K562 (cell line): ENCODE measurements around the gene FYB1. TPM values are rescaled to one million over a fixed set of nuclear protein-coding genes. Genes with fewer than 3 reads are reported as not detected.

ENCODE experiments used
- HDAC2 ChIP-seq: fragments of 450-650 bp; IDR thresholded peaks from 2 replicates; pipeline ENCODE4 v1.6.1; 2016; ENCODE audit warnings: mild to moderate bottlenecking
- HDAC3 ChIP-seq: fragments of 450-650 bp; IDR thresholded peaks from 2 replicates; pipeline ENCODE4 v1.6.1; 2018; ENCODE audit warnings: borderline replicate concordance, mild to moderate bottlenecking, moderate library complexity; ENCODE audit not compliant: partially characterized antibody
- IFI16 ChIP-seq: fragments of 250-450 bp; sonication (Bioruptor Pico); IDR thresholded peaks from 2 replicates; pipeline ENCODE4 v2.1.2; 2022; ENCODE audit warnings: mild to moderate bottlenecking, inconsistent platforms
- NONO ChIP-seq, 2 experiments: fragments of 200-400 bp in 1 of 2; fragments of 450-650 bp in 1 of 2; formaldehyde crosslinking in 1 of 2; IDR thresholded peaks; 2 replicates each; pipeline ENCODE4 v1.6.1; 2017; ENCODE audit warnings: low read depth in 2 of 2, mild to moderate bottlenecking in 2 of 2, moderate library complexity in 2 of 2, low read length in 1 of 2
- NRF1 ChIP-seq, 2 experiments: fragments of 450-650 bp; IDR thresholded peaks in 1 of 2; conservative IDR thresholded peaks in 1 of 2; 2 replicates each; pipeline ENCODE4 v1.6.1; 2014; ENCODE audit warnings: mild to moderate bottlenecking in 2 of 2
- RBM25 ChIP-seq: fragments of 200-400 bp; formaldehyde crosslinking; IDR thresholded peaks from 2 replicates; pipeline ENCODE4 v1.6.1; 2018; ENCODE audit warnings: low read length, low read depth, moderate library complexity; ENCODE audit not compliant: severe bottlenecking
- RFX7 ChIP-seq: fragments of 250-450 bp; sonication (Bioruptor Pico); IDR thresholded peaks from 2 replicates; pipeline ENCODE4 v1.5.1; 2021; ENCODE audit warnings: mild to moderate bottlenecking
- RNF2 ChIP-seq: sonication (generic); IDR thresholded peaks from 2 replicates; pipeline ENCODE4 v1.6.1; 2016
- SIRT6 ChIP-seq: IDR thresholded peaks from one replicate; pipeline ENCODE4 v1.6.1; 2012; ENCODE audit warnings: low read depth, mild to moderate bottlenecking, control low read depth, inconsistent platforms, low read length, moderate library complexity
- SMARCC2 ChIP-seq: fragments of 450-650 bp; IDR thresholded peaks from 2 replicates; pipeline ENCODE4 v1.6.1; 2017; ENCODE audit warnings: antibody characterized with exemption, moderate library complexity, mild to moderate bottlenecking, low read depth
- SMARCE1 ChIP-seq: fragments of 450-650 bp; IDR thresholded peaks from 2 replicates; pipeline ENCODE4 v1.7.1; 2016; ENCODE audit warnings: mild to moderate bottlenecking
- SNRNP70 ChIP-seq: fragments of 200-400 bp; formaldehyde crosslinking; optimal IDR thresholded peaks from 2 replicates; pipeline ENCODE3; 2017; ENCODE audit warnings: low read depth, low read length
- STAT5A ChIP-seq: IDR thresholded peaks from 2 replicates; pipeline ENCODE4 v1.6.1; 2012; ENCODE audit warnings: low read length, inconsistent platforms, borderline replicate concordance
- TCF3 ChIP-seq: sonication (generic); formaldehyde crosslinking; IDR thresholded peaks from 2 replicates; pipeline ENCODE4 v1.4.0; 2020; ENCODE audit warnings: mild to moderate bottlenecking, missing genetic modification reagents
- TCFL5 ChIP-seq: fragments of 250-450 bp; sonication (Bioruptor Pico); conservative IDR thresholded peaks from 2 replicates; pipeline ENCODE4 v1.6.1; 2021; ENCODE audit warnings: mild to moderate bottlenecking, moderate library complexity, matching md5 sums
- ZBTB8A ChIP-seq: fragments of 450-650 bp; IDR thresholded peaks from 2 replicates; pipeline ENCODE4 v1.6.1; 2018; ENCODE audit warnings: mild to moderate bottlenecking, moderate library complexity; ENCODE audit not compliant: partially characterized antibody
- ZNF140 ChIP-seq: fragments of 250-450 bp; sonication (Bioruptor Pico); IDR thresholded peaks from 2 replicates; pipeline ENCODE4 v1.8.0; 2021; ENCODE audit warnings: moderate library complexity, mild to moderate bottlenecking, inconsistent platforms
- ZNF146 ChIP-seq: IDR thresholded peaks from one replicate; pipeline ENCODE4 v1.6.1; 2018; ENCODE audit warnings: missing compliant biosample characterization; ENCODE audit not compliant: unreplicated experiment
- ZNF253 ChIP-seq: fragments of 250-450 bp; sonication (Bioruptor Pico); conservative IDR thresholded peaks from 2 replicates; pipeline ENCODE4 v1.6.1; 2021; ENCODE audit warnings: mild to moderate bottlenecking
- ZNF354B ChIP-seq: fragments of 250-450 bp; sonication (Bioruptor Pico); IDR thresholded peaks from 2 replicates; pipeline ENCODE4 v1.4.0; 2020
- polyA plus RNA-seq, 8 experiments: library from polyadenylated mRNA; depleted of rRNA in 4 of 8; stranded (reverse) in 5 of 8; unstranded in 3 of 8; fragments of >200 nt; fragmentation: Nextera tagmentation in 2 of 8; fragmentation: Illumina TruSeq in 1 of 8; extraction: Ambion mirVana in 2 of 8; extraction: Trizol in 1 of 8; gene quantifications; 2 replicates each; pipeline versions ENCODE4 v1.2.1 to v1.2.3, GENCODE V29; 2011 to 2014; ENCODE audit warnings: inconsistent platforms in 1 of 8, missing spikeins in 1 of 8
- total RNA-seq, 7 experiments: library from RNA; depleted of rRNA in 6 of 7; stranded (reverse); fragments of >200 nt in 6 of 7; fragmentation: Illumina TruSeq in 2 of 7; extraction: Trizol in 2 of 7; gene quantifications; 2 replicates each; pipeline versions ENCODE4 v1.2.1 to v1.2.3, GENCODE V29; 2011 to 2021; ENCODE audit warnings: low replicate concordance in 1 of 7
- TF ChIP-seq, protein P1 (sequence below): sonication (generic); formaldehyde crosslinking; IDR thresholded peaks from 2 replicates; pipeline ENCODE4 v1.8.1; 2023; ENCODE audit warnings: missing genetic modification reagents, mild to moderate bottlenecking, borderline replicate concordance
- TF ChIP-seq, protein P2 (sequence below): sonication (generic); formaldehyde crosslinking; IDR thresholded peaks from 2 replicates; pipeline ENCODE4 v1.8.1; 2022; ENCODE audit warnings: missing genetic modification reagents
- TF ChIP-seq, protein P3 (sequence below): sonication (generic); formaldehyde crosslinking; IDR thresholded peaks from 2 replicates; pipeline ENCODE4 v1.8.0; 2022; ENCODE audit warnings: mild to moderate bottlenecking, missing genetic modification reagents
- TF ChIP-seq, protein P4 (sequence below): sonication (generic); formaldehyde crosslinking; IDR thresholded peaks from 2 replicates; pipeline ENCODE4 v1.8.0; 2022; ENCODE audit warnings: mild to moderate bottlenecking, missing genetic modification reagents

FYB1 gene
- total and polyA plus RNA-seq, 9 of the 15 experiments (the other 6 are each of a cell fraction or from before 2014, with no cell fraction given) = 4.7 to 31.5 (median 9.7) TPM

DNA sequence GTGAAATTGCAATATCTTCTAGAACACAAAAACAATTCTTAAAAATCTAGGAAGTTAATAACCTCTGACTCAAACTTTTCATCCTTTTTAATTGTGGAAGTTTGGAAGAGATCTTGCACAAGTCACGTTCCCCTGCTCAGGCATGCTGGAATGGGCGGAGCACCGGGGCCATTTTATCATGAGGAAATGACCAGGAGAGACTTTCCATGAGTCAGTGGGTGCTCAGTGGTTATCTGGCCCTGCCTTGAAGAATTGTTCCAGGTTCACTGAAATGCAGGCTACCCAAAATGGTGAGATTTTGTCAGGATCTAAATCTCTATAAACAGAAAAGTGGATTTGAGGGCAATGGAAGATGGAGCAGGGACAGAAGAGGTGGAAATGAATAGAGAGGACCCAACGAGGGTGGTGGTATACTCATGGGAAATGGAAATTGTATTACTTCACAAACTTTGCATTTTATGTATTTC is 61.2 kb downstream of the FYB1 start (continued):
- TF ChIP-seq, protein P1, sequence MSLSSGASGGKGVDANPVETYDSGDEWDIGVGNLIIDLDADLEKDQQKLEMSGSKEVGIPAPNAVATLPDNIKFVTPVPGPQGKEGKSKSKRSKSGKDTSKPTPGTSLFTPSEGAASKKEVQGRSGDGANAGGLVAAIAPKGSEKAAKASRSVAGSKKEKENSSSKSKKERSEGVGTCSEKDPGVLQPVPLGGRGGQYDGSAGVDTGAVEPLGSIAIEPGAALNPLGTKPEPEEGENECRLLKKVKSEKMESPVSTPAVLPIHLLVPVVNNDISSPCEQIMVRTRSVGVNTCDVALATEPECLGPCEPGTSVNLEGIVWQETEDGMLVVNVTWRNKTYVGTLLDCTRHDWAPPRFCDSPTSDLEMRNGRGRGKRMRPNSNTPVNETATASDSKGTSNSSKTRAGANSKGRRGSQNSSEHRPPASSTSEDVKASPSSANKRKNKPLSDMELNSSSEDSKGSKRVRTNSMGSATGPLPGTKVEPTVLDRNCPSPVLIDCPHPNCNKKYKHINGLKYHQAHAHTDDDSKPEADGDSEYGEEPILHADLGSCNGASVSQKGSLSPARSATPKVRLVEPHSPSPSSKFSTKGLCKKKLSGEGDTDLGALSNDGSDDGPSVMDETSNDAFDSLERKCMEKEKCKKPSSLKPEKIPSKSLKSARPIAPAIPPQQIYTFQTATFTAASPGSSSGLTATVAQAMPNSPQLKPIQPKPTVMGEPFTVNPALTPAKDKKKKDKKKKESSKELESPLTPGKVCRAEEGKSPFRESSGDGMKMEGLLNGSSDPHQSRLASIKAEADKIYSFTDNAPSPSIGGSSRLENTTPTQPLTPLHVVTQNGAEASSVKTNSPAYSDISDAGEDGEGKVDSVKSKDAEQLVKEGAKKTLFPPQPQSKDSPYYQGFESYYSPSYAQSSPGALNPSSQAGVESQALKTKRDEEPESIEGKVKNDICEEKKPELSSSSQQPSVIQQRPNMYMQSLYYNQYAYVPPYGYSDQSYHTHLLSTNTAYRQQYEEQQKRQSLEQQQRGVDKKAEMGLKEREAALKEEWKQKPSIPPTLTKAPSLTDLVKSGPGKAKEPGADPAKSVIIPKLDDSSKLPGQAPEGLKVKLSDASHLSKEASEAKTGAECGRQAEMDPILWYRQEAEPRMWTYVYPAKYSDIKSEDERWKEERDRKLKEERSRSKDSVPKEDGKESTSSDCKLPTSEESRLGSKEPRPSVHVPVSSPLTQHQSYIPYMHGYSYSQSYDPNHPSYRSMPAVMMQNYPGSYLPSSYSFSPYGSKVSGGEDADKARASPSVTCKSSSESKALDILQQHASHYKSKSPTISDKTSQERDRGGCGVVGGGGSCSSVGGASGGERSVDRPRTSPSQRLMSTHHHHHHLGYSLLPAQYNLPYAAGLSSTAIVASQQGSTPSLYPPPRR = no peak
- TF ChIP-seq RFX7 (CRISPR knock-in tag) (no peak), NRF1 (conservative IDR thresholded peaks at IDR 0.05 in 1 of 2, IDR thresholded peaks at IDR 0.05 in 1 of 2) (peak; percentile 63 to 64; a peak in 3 of 4 replicates), SMARCC2 (peak; percentile 81), TCFL5 (no peak), IFI16 (CRISPR knock-in tag) (no peak), HDAC2 (0 out of 2 replicates have a peak, but pooled peaks have one; percentile 26), SMARCE1 (peak; percentile 83), ZBTB8A (peak; percentile 48), RNF2 (no peak), SNRNP70 (no peak), ZNF354B (CRISPR knock-in tag) (no peak), NONO (IDR thresholded peaks at IDR 0.05; ENCODE audit: low read depth in 2 of 2, low read length in 1 of 2) (no peak), SIRT6 (no peak), ZNF146 (CRISPR knock-in tag) (no peak), ZNF140 (CRISPR knock-in tag) (no peak), HDAC3 (peak; percentile 21), RBM25 (no peak), ZNF253 (CRISPR knock-in tag) (no peak), TCF3 (CRISPR knock-in tag) (peak; percentile 36; the same call in 1 of the 2 replicates), STAT5A (no peak)
- TF ChIP-seq, protein P2, sequence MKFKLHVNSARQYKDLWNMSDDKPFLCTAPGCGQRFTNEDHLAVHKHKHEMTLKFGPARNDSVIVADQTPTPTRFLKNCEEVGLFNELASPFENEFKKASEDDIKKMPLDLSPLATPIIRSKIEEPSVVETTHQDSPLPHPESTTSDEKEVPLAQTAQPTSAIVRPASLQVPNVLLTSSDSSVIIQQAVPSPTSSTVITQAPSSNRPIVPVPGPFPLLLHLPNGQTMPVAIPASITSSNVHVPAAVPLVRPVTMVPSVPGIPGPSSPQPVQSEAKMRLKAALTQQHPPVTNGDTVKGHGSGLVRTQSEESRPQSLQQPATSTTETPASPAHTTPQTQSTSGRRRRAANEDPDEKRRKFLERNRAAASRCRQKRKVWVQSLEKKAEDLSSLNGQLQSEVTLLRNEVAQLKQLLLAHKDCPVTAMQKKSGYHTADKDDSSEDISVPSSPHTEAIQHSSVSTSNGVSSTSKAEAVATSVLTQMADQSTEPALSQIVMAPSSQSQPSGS = no peak
- TF ChIP-seq, protein P3, sequence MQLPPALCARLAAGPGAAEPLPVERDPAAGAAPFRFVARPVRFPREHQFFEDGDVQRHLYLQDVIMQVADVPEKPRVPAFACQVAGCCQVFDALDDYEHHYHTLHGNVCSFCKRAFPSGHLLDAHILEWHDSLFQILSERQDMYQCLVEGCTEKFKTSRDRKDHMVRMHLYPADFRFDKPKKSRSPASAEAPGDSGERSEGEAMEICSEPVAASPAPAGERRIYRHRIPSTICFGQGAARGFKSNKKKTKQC (CRISPR knock-in tag) = no peak
- TF ChIP-seq, protein P4, sequence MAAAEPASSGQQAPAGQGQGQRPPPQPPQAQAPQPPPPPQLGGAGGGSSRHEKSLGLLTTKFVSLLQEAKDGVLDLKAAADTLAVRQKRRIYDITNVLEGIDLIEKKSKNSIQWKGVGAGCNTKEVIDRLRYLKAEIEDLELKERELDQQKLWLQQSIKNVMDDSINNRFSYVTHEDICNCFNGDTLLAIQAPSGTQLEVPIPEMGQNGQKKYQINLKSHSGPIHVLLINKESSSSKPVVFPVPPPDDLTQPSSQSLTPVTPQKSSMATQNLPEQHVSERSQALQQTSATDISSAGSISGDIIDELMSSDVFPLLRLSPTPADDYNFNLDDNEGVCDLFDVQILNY (CRISPR knock-in tag) = no peak
